GM18508 (cell line): Measurements from ENCODE around the gene ADORA1.

Source experiments
- ATAC-seq: cut with Tn5 transposase; IDR thresholded peaks from one replicate; pipeline ENCODE4 v1.9.1; 2021; ENCODE audit warnings: moderate number of reproducible peaks; ENCODE audit not compliant: insufficient read depth, unreplicated experiment

The ADORA1 gene

GRCh38 chr1:203093754-203094410 lies 33.6 kb upstream of the ADORA1 start:
- ATAC-seq: no peak

GRCh38 chr1:203095061-203095690 lies 32.4 kb upstream of the ADORA1 start:
- ATAC-seq: no peak

GRCh38 chr1:203096566-203096965 lies 31.0 kb upstream of the ADORA1 start:
- no peak for ATAC-seq

- no peak for ATAC-seq
These were observed 30.5 kb upstream of the ADORA1 start for GRCh38 chr1:203097001-203097400.

GRCh38 chr1:203098445-203098844 lies 29.1 kb upstream of the ADORA1 start:
- ATAC-seq: no peak

GRCh38 chr1:203098914-203099520 lies 28.5 kb upstream of the ADORA1 start:
- no peak for ATAC-seq

GRCh38 chr1:203099805-203100515 lies 27.6 kb upstream of the ADORA1 start:
- no peak for ATAC-seq

- ATAC-seq: no peak
These were observed 27.0 kb upstream of the ADORA1 start for GRCh38 chr1:203100516-203100869.

GRCh38 chr1:203101813-203102634 lies 25.5 kb upstream of the ADORA1 start:
- no peak for ATAC-seq

GRCh38 chr1:203103216-203103615 lies 24.3 kb upstream of the ADORA1 start:
- ATAC-seq: no peak

GRCh38 chr1:203103829-203104495 lies 23.6 kb upstream of the ADORA1 start:
- no peak for ATAC-seq

- no peak for ATAC-seq
These were observed 22.6 kb upstream of the ADORA1 start for GRCh38 chr1:203104789-203105390.

- no peak for ATAC-seq
These were observed 15.1 kb upstream of the ADORA1 start for GRCh38 chr1:203112475-203112874.

- no peak for ATAC-seq
These were observed 14.2 kb upstream of the ADORA1 start for GRCh38 chr1:203113308-203113707.

GRCh38 chr1:203114202-203114601 lies 13.3 kb upstream of the ADORA1 start:
- no peak for ATAC-seq

- no peak for ATAC-seq
These were observed 11.3 kb upstream of the ADORA1 start for GRCh38 chr1:203116091-203116820.

- no peak for ATAC-seq
These were observed 9.6 kb upstream of the ADORA1 start for GRCh38 chr1:203117611-203118575.
